Measurements from ENCODE around the gene COL1A1.

The COL1A1 gene

GRCh38 chr17:50199803-50200456, 1.5 kb downstream of the COL1A1 start:
- DNase-seq = peak; percentile 91

- DNase-seq = no peak
Measured at GRCh38 chr17:50199211-50199802, 2.1 kb downstream of the COL1A1 start.

- DNase-seq = peak; percentile 40
Measured at GRCh38 chr17:50198026-50198669, 3.3 kb downstream of the COL1A1 start.

GRCh38 chr17:50196826-50197225, 4.6 kb downstream of the COL1A1 start:
- DNase-seq = no peak

GRCh38 chr17:50196036-50196435, 5.4 kb downstream of the COL1A1 start:
- DNase-seq = no peak

GRCh38 chr17:50194934-50195865, 6.2 kb downstream of the COL1A1 start:
- DNase-seq = no peak

- DNase-seq = no peak
Measured at GRCh38 chr17:50194140-50194933, 7.1 kb downstream of the COL1A1 start.

- DNase-seq = no peak
Measured at GRCh38 chr17:50192618-50193291, 8.7 kb downstream of the COL1A1 start.

GRCh38 chr17:50192144-50192617, 9.2 kb downstream of the COL1A1 start:
- DNase-seq = no peak

- DNase-seq = no peak
Measured at GRCh38 chr17:50191359-50192143, 9.9 kb downstream of the COL1A1 start.

GRCh38 chr17:50190603-50191358, 10.7 kb downstream of the COL1A1 start:
- no peak for DNase-seq

GRCh38 chr17:50190293-50190602, 11.2 kb downstream of the COL1A1 start:
- no peak for DNase-seq

GRCh38 chr17:50189550-50190292, 11.7 kb downstream of the COL1A1 start:
- DNase-seq = no peak

- DNase-seq = no peak
Measured at GRCh38 chr17:50188921-50189549, 12.4 kb downstream of the COL1A1 start.

GRCh38 chr17:50188531-50188920, 12.9 kb downstream of the COL1A1 start:
- no peak for DNase-seq

GRCh38 chr17:50187751-50188530, 13.5 kb downstream of the COL1A1 start:
- no peak for DNase-seq

GRCh38 chr17:50187394-50187725, 14.1 kb downstream of the COL1A1 start:
- DNase-seq = no peak

Data from T1000 (cell line).